Measurements from ENCODE around the gene RBM20. TPM values are rescaled to one million over a fixed set of nuclear protein-coding genes. Genes with fewer than 3 reads are reported as not detected.

The RBM20 gene
- polyA plus RNA-seq (2011; rRNA removed) (0.11 and 0.15 TPM in 2 replicates), polyA minus RNA-seq (2011; rRNA and poly(A)+ RNA removed) (0.14 and 0.35 TPM in 2 replicates)

DNA sequence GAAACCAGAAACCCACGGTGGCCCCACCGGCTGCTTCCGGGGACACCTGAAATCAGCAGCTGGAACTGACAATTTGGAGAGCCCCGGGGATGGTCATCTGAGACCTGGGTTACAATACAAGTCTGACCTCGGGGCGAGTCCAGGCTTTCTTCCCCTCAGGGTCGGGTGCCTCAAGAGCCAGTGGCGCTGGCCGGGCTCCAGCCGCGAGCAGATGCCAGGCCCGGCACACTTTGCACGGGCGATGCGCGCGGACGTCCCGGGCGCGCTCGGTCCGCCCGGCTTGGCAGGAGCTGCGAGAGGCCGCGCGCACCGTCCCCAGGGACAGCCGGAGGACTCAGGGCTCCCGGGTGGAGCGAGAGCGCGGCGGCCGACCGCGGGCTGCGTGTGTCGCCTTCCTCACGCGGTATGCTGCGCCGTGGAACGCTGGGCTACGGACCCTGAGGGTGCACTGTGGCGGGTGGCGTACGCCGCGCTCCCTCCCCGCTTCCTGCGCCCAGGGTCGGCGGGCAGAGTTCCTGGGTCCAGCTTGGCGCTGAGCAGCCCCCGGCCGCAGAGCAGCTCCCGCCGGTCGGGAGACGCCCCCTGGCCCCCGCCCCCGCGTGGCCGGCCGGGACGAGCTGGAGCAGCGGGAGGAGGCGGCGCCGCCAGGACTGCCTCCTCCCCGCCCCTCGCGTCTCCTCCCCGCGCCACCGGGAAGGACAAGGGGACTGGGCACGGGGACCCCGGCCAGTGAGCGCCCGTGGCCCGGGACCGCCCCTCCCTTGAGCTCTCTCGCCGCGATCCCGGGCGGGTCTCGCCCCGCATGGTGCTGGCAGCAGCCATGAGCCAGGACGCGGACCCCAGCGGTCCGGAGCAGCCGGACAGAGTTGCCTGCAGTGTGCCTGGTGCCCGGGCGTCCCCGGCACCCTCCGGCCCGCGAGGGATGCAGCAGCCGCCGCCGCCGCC is at the start of gene RBM20:
Gene RBM20, plus strand, starts transcription at position 684 of the 945 bp plus-strand sequence. Its CDS starts 119 bp downstream, at position 803.
- TF ChIP-seq, protein P1, sequence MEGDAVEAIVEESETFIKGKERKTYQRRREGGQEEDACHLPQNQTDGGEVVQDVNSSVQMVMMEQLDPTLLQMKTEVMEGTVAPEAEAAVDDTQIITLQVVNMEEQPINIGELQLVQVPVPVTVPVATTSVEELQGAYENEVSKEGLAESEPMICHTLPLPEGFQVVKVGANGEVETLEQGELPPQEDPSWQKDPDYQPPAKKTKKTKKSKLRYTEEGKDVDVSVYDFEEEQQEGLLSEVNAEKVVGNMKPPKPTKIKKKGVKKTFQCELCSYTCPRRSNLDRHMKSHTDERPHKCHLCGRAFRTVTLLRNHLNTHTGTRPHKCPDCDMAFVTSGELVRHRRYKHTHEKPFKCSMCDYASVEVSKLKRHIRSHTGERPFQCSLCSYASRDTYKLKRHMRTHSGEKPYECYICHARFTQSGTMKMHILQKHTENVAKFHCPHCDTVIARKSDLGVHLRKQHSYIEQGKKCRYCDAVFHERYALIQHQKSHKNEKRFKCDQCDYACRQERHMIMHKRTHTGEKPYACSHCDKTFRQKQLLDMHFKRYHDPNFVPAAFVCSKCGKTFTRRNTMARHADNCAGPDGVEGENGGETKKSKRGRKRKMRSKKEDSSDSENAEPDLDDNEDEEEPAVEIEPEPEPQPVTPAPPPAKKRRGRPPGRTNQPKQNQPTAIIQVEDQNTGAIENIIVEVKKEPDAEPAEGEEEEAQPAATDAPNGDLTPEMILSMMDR (IDR thresholded peaks at IDR 0.05; ENCODE audit: low read depth, low read length) = no peak
- Histone ChIP-seq H3K4me3 (ENCODE audit: low read depth, low read length) (peak within 1 kb of the TSS; percentile 64), H3K27me3 (ENCODE audit: control insufficient read depth, insufficient read depth, low read length) (peaks cover 41% of the 10 kb centered on the region), H3K9me3 (ENCODE audit: control insufficient read depth, insufficient read depth, low read length) (no peaks in the 10 kb centered on the region; the same call in 1 of the 2 replicates), H3K27ac (ENCODE audit: low read depth, low read length) (no peak within 1 kb of the TSS)
- ChIA-PET CTCF (interaction anchor here (0.8 kb wide), 1 partner anchor 21 kb away, joined by 3 read pairs; no protein-coding TSS in a partner anchor), POLR2A (no interaction called here)
- no peak for DNase-seq (ENCODE audit: low read depth, low spot score)

DNA sequence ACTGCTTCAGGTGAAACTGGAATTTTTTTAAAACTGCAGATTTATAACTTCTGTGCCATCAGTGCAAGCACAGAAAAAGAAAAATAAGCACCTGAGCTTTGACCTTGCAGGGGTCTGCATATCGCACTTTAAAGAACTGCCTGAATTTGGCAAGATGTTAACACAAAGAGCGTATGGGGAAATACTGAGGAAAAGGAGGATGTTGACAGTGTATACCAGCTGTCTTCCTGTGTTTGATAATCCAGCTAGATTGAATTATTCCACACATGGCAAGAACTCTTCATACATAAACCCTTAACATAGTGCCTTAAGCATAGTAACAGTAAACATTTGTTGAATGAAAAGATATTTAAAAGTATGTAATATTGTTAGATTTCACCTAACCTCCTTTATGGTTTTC is 46.7 kb upstream of the RBM20 start:
- H3K4me3 ChIP-seq (ENCODE audit: low read depth, low read length) = no peak overlapping the region
- H3K27me3 ChIP-seq (ENCODE audit: control insufficient read depth, insufficient read depth, low read length) = no peaks in the 10 kb centered on the region
- no peaks in the 10 kb centered on the region for H3K9me3 ChIP-seq (ENCODE audit: control insufficient read depth, insufficient read depth, low read length)
- TF ChIP-seq, protein P1 (IDR thresholded peaks at IDR 0.05; ENCODE audit: low read depth, low read length) = no peak
- POLR2A ChIA-PET = no interaction called here
- CTCF ChIA-PET = interaction anchor here (1.3 to 5.5 kb wide), 2 partner anchors 13 to 291 kb away, joined by 3 to 100 read pairs; partner anchors contain the start of gene SMNDC1
- no peak for DNase-seq (ENCODE audit: low read depth, low spot score)
- H3K27ac ChIP-seq (ENCODE audit: low read depth, low read length) = no peak overlapping the region

DNA sequence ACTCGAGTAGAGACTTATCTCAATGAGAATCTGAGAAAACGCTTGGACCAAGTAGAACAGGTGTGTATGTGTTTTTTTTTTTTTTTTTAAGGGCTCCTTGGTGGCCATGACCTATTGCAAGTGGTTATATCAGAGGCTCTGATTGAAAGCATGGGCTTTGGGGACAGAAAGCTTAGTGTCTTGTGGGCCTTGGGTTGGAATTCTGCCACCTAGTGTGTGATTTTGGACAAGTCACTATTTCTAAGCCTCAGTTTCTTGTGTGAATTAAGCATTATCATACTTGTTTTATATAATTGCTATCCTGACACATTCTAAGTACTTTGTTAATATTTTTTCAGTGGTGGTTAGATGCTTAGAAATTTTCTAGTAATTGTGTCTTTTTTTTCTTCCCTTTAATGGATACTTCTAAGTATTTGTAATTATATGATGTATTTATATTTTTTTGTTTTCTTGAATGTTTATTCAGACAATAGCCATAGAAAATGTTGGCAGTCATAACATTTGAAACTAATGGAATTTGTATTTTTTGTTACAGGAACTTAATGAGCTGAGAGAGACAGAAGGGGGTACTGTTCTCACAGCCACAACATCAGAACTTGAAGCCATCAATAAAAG is 43.5 kb upstream of the RBM20 start:
- H3K4me3 ChIP-seq (ENCODE audit: low read depth, low read length) = no peak overlapping the region
- TF ChIP-seq, protein P1 (IDR thresholded peaks at IDR 0.05; ENCODE audit: low read depth, low read length) = peak; percentile 54
- POLR2A ChIA-PET = interaction anchor here (0.7 kb wide), 2 partner anchors 101 to 313 kb away, joined by 4 to 9 read pairs; no protein-coding TSS in a partner anchor
- H3K27me3 ChIP-seq (ENCODE audit: control insufficient read depth, insufficient read depth, low read length) = no peaks in the 10 kb centered on the region
- DNase-seq (ENCODE audit: low read depth, low spot score) = peak; percentile 38
- CTCF ChIA-PET = interaction anchor here (0.6 to 5.5 kb wide), 24 partner anchors 8 to 306 kb away, joined by 3 to 100 read pairs (median 4); partner anchors contain the start of gene SMNDC1
- H3K27ac ChIP-seq (ENCODE audit: low read depth, low read length) = no peak overlapping the region
- H3K9me3 ChIP-seq (ENCODE audit: control insufficient read depth, insufficient read depth, low read length) = no peaks in the 10 kb centered on the region

DNA sequence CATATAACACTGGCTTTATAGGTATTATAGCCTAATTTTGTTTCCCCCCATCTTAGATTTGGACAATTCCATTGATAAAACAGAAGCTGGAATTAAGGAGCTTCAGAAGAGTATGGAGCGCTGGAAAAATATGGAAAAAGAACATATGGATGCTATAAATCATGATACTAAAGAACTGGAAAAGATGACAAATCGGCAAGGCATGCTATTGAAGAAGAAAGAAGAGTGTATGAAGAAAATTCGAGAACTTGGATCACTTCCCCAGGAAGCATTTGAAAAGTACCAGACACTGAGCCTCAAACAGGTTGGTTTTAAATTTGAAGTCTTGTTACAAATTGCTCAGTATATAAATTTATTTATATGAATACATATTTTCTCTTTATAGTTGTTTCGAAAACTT is 42.6 kb upstream of the RBM20 start:
- H3K9me3 ChIP-seq (ENCODE audit: control insufficient read depth, insufficient read depth, low read length) = no peaks in the 10 kb centered on the region
- H3K27ac ChIP-seq (ENCODE audit: low read depth, low read length) = no peak overlapping the region
- TF ChIP-seq, protein P1 (IDR thresholded peaks at IDR 0.05; ENCODE audit: low read depth, low read length) = no peak
- CTCF ChIA-PET = interaction anchor here (0.6 to 3.2 kb wide), 8 partner anchors 11 to 739 kb away, joined by 3 to 22 read pairs (median 9); partner anchors contain the start of gene SMNDC1
- DNase-seq (ENCODE audit: low read depth, low spot score) = no peak
- POLR2A ChIA-PET = no interaction called here
- H3K4me3 ChIP-seq (ENCODE audit: low read depth, low read length) = no peak overlapping the region
- no peaks in the 10 kb centered on the region for H3K27me3 ChIP-seq (ENCODE audit: control insufficient read depth, insufficient read depth, low read length)

Data from AG04450 (cell line).